SU-DHL-6 (cell line): ENCODE results near the gene HSF5.

Experiments
- CTCF ChIP-seq: fragments of 200-600 bp; sonication (generic); IDR thresholded peaks from one replicate; pipeline ENCODE4 v1.5.1; 2017; ENCODE audit warnings: antibody characterized with exemption, mild to moderate bottlenecking, low read length, moderate library complexity; ENCODE audit not compliant: insufficient read depth, poor library complexity, severe bottlenecking
- EZH2phosphoT487 ChIP-seq: fragments of 200-600 bp; sonication (generic), shearing (Covaris generic); conservative IDR thresholded peaks from 2 replicates; pipeline ENCODE4 v1.6.1; 2018; ENCODE audit warnings: mild to moderate bottlenecking, antibody characterized with exemption, low read length, moderate library complexity, mixed read lengths

DNA sequence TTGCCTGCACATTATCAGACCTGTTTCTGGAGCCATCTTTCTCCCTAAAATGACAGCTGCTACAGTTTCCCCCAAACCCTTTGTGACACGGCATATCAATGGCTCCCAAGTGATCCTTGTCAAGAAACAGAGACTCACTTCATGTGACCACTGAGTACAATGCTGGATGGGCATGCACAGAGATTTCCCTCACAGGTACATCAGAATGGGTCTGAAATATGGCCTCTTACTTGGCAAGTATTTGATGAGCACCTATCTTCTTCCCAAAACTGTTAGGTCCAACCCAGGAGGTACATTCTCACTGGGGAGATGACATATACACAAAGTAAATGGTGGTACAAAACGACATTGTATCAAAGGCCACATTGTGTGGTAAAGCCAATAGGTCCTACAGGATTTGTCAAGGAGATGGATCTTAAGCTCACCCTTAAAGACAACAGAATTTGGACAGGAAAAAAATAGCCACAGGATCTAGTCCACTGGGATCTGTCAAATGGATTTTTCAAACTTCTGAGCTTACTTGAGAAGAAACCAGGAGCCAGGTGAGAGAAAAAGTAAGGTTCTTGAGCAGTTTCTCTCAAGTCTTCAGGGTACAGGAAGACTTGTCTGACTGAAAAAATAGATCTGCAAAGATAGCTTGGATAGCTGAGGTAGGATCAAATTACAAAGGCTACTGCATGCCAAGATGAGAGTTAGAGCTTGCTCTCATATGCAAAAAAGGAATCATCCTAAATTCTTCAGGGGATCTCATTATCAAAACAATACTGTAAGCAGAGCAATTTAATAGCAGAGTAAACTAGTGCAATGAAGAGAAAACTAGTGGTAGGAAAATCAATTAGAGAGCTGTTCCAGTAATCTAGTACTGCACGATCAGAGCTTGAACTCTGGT is 99.7 kb downstream of the HSF5 start:
- no peak for TF ChIP-seq CTCF
- TF ChIP-seq EZH2phosphoT487, result no peak
